Measurements from ENCODE around the gene NR0B1. TPM values are rescaled to one million over a fixed set of nuclear protein-coding genes. Genes with fewer than 3 reads are reported as not detected.

Gene NR0B1
- total RNA-seq, 4 donors from 2014 or later: 0.28 TPM; not detected in 3

- no peak for DNase-seq
These were observed 8.0 kb downstream of the NR0B1 start for GRCh38 chrX:30301208-30301607.

GRCh38 chrX:30296408-30297254, 12.6 kb downstream of the NR0B1 start:
- Histone ChIP-seq H3K36me3 (no peaks in the 10 kb centered on the region), H3K27ac (no peak overlapping the region), H3K9me3 (no peaks in the 10 kb centered on the region), H3K4me3 (no peak overlapping the region), H3K4me1 (no peaks in the 10 kb centered on the region), H3K27me3 (no peaks in the 10 kb centered on the region)
- DNase-seq: no peak
- TF ChIP-seq CTCF (IDR thresholded peaks at IDR 0.05): no peak
- no peak for TF ChIP-seq POLR2A (IDR thresholded peaks at IDR 0.05)
- intact Hi-C loops (cut with DNase I; ENCODE audit: low total_unique reads): no loop called here

More at GRCh38 chrX:30301208-30301607, 8.0 kb downstream of the NR0B1 start:
- TF ChIP-seq POLR2A (IDR thresholded peaks at IDR 0.05) (no peak), CTCF (IDR thresholded peaks at IDR 0.05) (no peak)
- no peaks in the 10 kb centered on the region for H3K36me3 ChIP-seq
- no peak overlapping the region for H3K27ac ChIP-seq
- H3K4me1 ChIP-seq: no peaks in the 10 kb centered on the region
- H3K4me3 ChIP-seq: no peak overlapping the region
- intact Hi-C loops (cut with DNase I; ENCODE audit: low total_unique reads): no loop called here
- no peaks in the 10 kb centered on the region for H3K27me3 ChIP-seq
- no peaks in the 10 kb centered on the region for H3K9me3 ChIP-seq

- H3K4me1 ChIP-seq: no peaks in the 10 kb centered on the region
- DNase-seq: no peak
- no peak overlapping the region for H3K27ac ChIP-seq
- H3K27me3 ChIP-seq: no peaks in the 10 kb centered on the region
- no peak overlapping the region for H3K4me3 ChIP-seq
- H3K9me3 ChIP-seq: no peaks in the 10 kb centered on the region
- TF ChIP-seq POLR2A (IDR thresholded peaks at IDR 0.05): no peak
- TF ChIP-seq CTCF (IDR thresholded peaks at IDR 0.05): no peak
- H3K36me3 ChIP-seq: no peaks in the 10 kb centered on the region
- intact Hi-C loops (cut with DNase I; ENCODE audit: low total_unique reads): no loop called here
These were observed 25.6 kb downstream of the NR0B1 start for GRCh38 chrX:30283456-30284200.

- no peak overlapping the region for H3K4me3 ChIP-seq
- DNase-seq: no peak
- intact Hi-C loops (cut with DNase I; ENCODE audit: low total_unique reads): no loop called here
- no peaks in the 10 kb centered on the region for H3K9me3 ChIP-seq
- H3K27me3 ChIP-seq: peaks cover 0 to 4% of the 10 kb centered on the region in 2 donors
- H3K36me3 ChIP-seq: no peaks in the 10 kb centered on the region
- H3K27ac ChIP-seq: no peak overlapping the region
- no peak for TF ChIP-seq CTCF (IDR thresholded peaks at IDR 0.05)
- TF ChIP-seq POLR2A (IDR thresholded peaks at IDR 0.05): no peak
- no peaks in the 10 kb centered on the region for H3K4me1 ChIP-seq
These were observed 26.7 kb downstream of the NR0B1 start for GRCh38 chrX:30282527-30282926.

GRCh38 chrX:30280428-30280827, 28.8 kb downstream of the NR0B1 start:
- TF ChIP-seq POLR2A (IDR thresholded peaks at IDR 0.05): no peak
- no peak for TF ChIP-seq CTCF (IDR thresholded peaks at IDR 0.05)
- H3K4me1 ChIP-seq: no peaks in the 10 kb centered on the region
- peaks cover 0 to 4% of the 10 kb centered on the region in 2 donors for H3K27me3 ChIP-seq
- no peak overlapping the region for H3K4me3 ChIP-seq
- no peak overlapping the region for H3K27ac ChIP-seq
- intact Hi-C loops (cut with DNase I; ENCODE audit: low total_unique reads): no loop called here
- no peaks in the 10 kb centered on the region for H3K9me3 ChIP-seq
- H3K36me3 ChIP-seq: no peaks in the 10 kb centered on the region
- DNase-seq: no peak
